K562 (cell line): ENCODE results near the gene UROD. TPM values are rescaled to one million over a fixed set of nuclear protein-coding genes. Genes with fewer than 3 reads are reported as not detected.

Experiments
- BRD4 ChIP-seq: fragments of 200-600 bp; sonication (generic); IDR thresholded peaks from 2 replicates; pipeline ENCODE4 v1.6.1; 2017; ENCODE audit warnings: inconsistent platforms
- ETS2 ChIP-seq: IDR thresholded peaks from 2 replicates; pipeline ENCODE4 v1.6.1; 2016; ENCODE audit warnings: borderline replicate concordance, missing genetic modification characterization, mild to moderate bottlenecking, moderate library complexity, missing compliant biosample characterization; ENCODE audit not compliant: poor library complexity, severe bottlenecking
- FOSL1 ChIP-seq: fragments of 200-800 bp; sonication (Bioruptor generic); conservative IDR thresholded peaks from 2 replicates; pipeline ENCODE4 v1.6.1; 2016; ENCODE audit warnings: missing genetic modification characterization, missing compliant biosample characterization
- HDAC8 ChIP-seq: fragments of 450-650 bp; IDR thresholded peaks from 2 replicates; pipeline ENCODE4 v1.6.1; 2016; ENCODE audit warnings: mild to moderate bottlenecking, missing genetic modification characterization, moderate library complexity, missing compliant biosample characterization
- IFI16 ChIP-seq: fragments of 250-450 bp; sonication (Bioruptor Pico); IDR thresholded peaks from 2 replicates; pipeline ENCODE4 v2.1.2; 2022; ENCODE audit warnings: mild to moderate bottlenecking, inconsistent platforms
- IRF2 ChIP-seq: sonication (generic); formaldehyde crosslinking; IDR thresholded peaks from 2 replicates; pipeline ENCODE4 v1.8.1; 2022; ENCODE audit warnings: mild to moderate bottlenecking, missing genetic modification reagents
- MCM2 ChIP-seq: fragments of 450-650 bp; IDR thresholded peaks from 2 replicates; pipeline ENCODE4 v1.6.1; 2017; ENCODE audit warnings: low read depth, mild to moderate bottlenecking
- NELFE ChIP-seq: IDR thresholded peaks from 2 replicates; pipeline ENCODE4 v1.6.1; 2011; ENCODE audit warnings: mild to moderate bottlenecking; ENCODE audit not compliant: insufficient read depth, insufficient read length
- NFRKB ChIP-seq: fragments of 450-650 bp; IDR thresholded peaks from 2 replicates; pipeline ENCODE4 v1.6.1; 2016; ENCODE audit warnings: low read depth
- NR2C2 ChIP-seq, 2 experiments: fragments of 200-800 bp in 1 of 2; sonication (Bioruptor generic) in 1 of 2; sonication (generic) in 1 of 2; formaldehyde crosslinking in 1 of 2; IDR thresholded peaks; 2 replicates each; pipeline versions ENCODE4 v1.6.1 to v1.8.0; 2016 to 2022; ENCODE audit warnings: mild to moderate bottlenecking in 1 of 2, missing compliant biosample characterization in 1 of 2, missing genetic modification characterization in 1 of 2, missing genetic modification reagents in 1 of 2
- PHB2 ChIP-seq: fragments of 450-650 bp; IDR thresholded peaks from 2 replicates; pipeline ENCODE4 v1.6.1; 2017; ENCODE audit warnings: low read depth
- POLR2AphosphoS2 ChIP-seq: IDR thresholded peaks from 2 replicates; pipeline ENCODE4 v1.6.1; 2012; ENCODE audit warnings: low read length, improper control_type of control experiment
- TCF7 ChIP-seq: sonication (generic); IDR thresholded peaks from 2 replicates; pipeline ENCODE4 v1.6.1; 2016; ENCODE audit warnings: antibody characterized with exemption, borderline replicate concordance
- TEAD1 ChIP-seq, 2 experiments: fragments of 450-650 bp in 1 of 2; sonication (generic) in 1 of 2; formaldehyde crosslinking; IDR thresholded peaks; 2 replicates each; pipeline versions ENCODE4 v1.4.0 to v1.8.0; 2020 to 2022; ENCODE audit warnings: mild to moderate bottlenecking in 2 of 2, missing genetic modification reagents in 1 of 2
- ZBTB1 ChIP-seq: sonication (generic); formaldehyde crosslinking; IDR thresholded peaks from 2 replicates; pipeline ENCODE4 v1.8.1; 2023; ENCODE audit warnings: missing genetic modification reagents, low read depth, mild to moderate bottlenecking, borderline replicate concordance
- ZBTB49 ChIP-seq: sonication (generic); formaldehyde crosslinking; IDR thresholded peaks from 2 replicates; pipeline ENCODE4 v1.8.0; 2022; ENCODE audit warnings: missing genetic modification reagents, mild to moderate bottlenecking, borderline replicate concordance
- ZC3H8 ChIP-seq: fragments of 450-650 bp; IDR thresholded peaks from 2 replicates; pipeline ENCODE4 v1.6.1; 2017
- ZKSCAN3 ChIP-seq: fragments of 250-450 bp; sonication (Bioruptor Pico); IDR thresholded peaks from 2 replicates; pipeline ENCODE4 v1.4.0; 2020
- ZNF121 ChIP-seq: sonication (generic); formaldehyde crosslinking; conservative IDR thresholded peaks from 2 replicates; pipeline ENCODE4 v1.8.0; 2022; ENCODE audit warnings: missing genetic modification reagents
- ZNF41 ChIP-seq: fragments of 250-450 bp; sonication (Bioruptor Pico); conservative IDR thresholded peaks from 2 replicates; pipeline ENCODE4 v1.4.0; 2020; ENCODE audit warnings: mild to moderate bottlenecking
- ZNF551 ChIP-seq: fragments of 250-450 bp; sonication (Bioruptor Pico); IDR thresholded peaks from 2 replicates; pipeline ENCODE4 v1.5.0; 2021; ENCODE audit warnings: mild to moderate bottlenecking, moderate library complexity
- ZNF584 ChIP-seq: fragments of 200-800 bp; sonication (Bioruptor generic); IDR thresholded peaks from 2 replicates; pipeline ENCODE4 v1.6.1; 2016; ENCODE audit warnings: low read depth, mild to moderate bottlenecking, missing genetic modification characterization, missing compliant biosample characterization
- ZNF644 ChIP-seq: fragments of 200-800 bp; sonication (Bioruptor generic); IDR thresholded peaks from 2 replicates; pipeline ENCODE4 v1.6.1; 2016; ENCODE audit warnings: low read depth, missing genetic modification characterization, missing compliant biosample characterization
- polyA plus RNA-seq, 8 experiments: library from polyadenylated mRNA; depleted of rRNA in 4 of 8; stranded (reverse) in 5 of 8; unstranded in 3 of 8; fragments of >200 nt; fragmentation: Nextera tagmentation in 2 of 8; fragmentation: Illumina TruSeq in 1 of 8; extraction: Ambion mirVana in 2 of 8; extraction: Trizol in 1 of 8; gene quantifications; 2 replicates each; pipeline versions ENCODE4 v1.2.1 to v1.2.3, GENCODE V29; 2011 to 2014; ENCODE audit warnings: inconsistent platforms in 1 of 8, missing spikeins in 1 of 8
- total RNA-seq, 7 experiments: library from RNA; depleted of rRNA in 6 of 7; stranded (reverse); fragments of >200 nt in 6 of 7; fragmentation: Illumina TruSeq in 2 of 7; extraction: Trizol in 2 of 7; gene quantifications; 2 replicates each; pipeline versions ENCODE4 v1.2.1 to v1.2.3, GENCODE V29; 2011 to 2021; ENCODE audit warnings: low replicate concordance in 1 of 7
- TF ChIP-seq, protein P1 (sequence below), 3 experiments: IDR thresholded peaks in 2 of 3; conservative IDR thresholded peaks in 1 of 3; 2 replicates each; pipeline ENCODE4 v1.5.1; 2011 to 2012; ENCODE audit warnings: low read length in 3 of 3, mild to moderate bottlenecking in 3 of 3, control low read depth in 2 of 3, improper control_type of control experiment in 1 of 3, inconsistent platforms in 1 of 3, low read depth in 1 of 3, mixed read lengths in 1 of 3, moderate library complexity in 1 of 3; ENCODE audit not compliant: insufficient read depth in 2 of 3

Gene UROD
- total and polyA plus RNA-seq, 9 of the 15 experiments (the other 6 are each of a cell fraction or from before 2014, with no cell fraction given): 533 to 2,933 (median 1,100) TPM

GRCh38 chr1:45012639-45013278 is 705 bp downstream of the UROD start (continued):
- TF ChIP-seq NELFE (no peak), IFI16 (no peak), HDAC8 (tag) (0 out of 2 replicates have a peak, but pooled peaks have one; percentile 10), ZNF121 (CRISPR knock-in tag) (no peak), TCF7 (peak; percentile 60; the same call in 1 of the 2 replicates), ZNF584 (0 out of 2 replicates have a peak, but pooled peaks have one; percentile 35), NFRKB (no peak; the same call in none of the 2 replicates), ZBTB1 (CRISPR knock-in tag) (peak; percentile 75; the same call in 1 of the 2 replicates), ETS2 (tag) (no peak), PHB2 (peak; percentile 93), NR2C2 (CRISPR knock-in tag; IDR thresholded peaks at IDR 0.05) (0 out of 2 replicates have a peak, but pooled peaks have one; percentile 22), NR2C2 (tag; IDR thresholded peaks at IDR 0.05) (peak; percentile 87), ZBTB49 (peak; percentile 4; the same call in 1 of the 2 replicates), ZNF41 (CRISPR knock-in tag) (0 out of 2 replicates have a peak, but pooled peaks have one; percentile 7), FOSL1 (peak; percentile 87), ZNF644 (no peak), ZKSCAN3 (no peak), TEAD1 (CRISPR knock-in tag; IDR thresholded peaks at IDR 0.05) (peak; percentile 55 to 97; a peak in 3 of 4 replicates), BRD4 (peak; percentile 11; the same call in 1 of the 2 replicates), MCM2 (no peak), ZC3H8 (no peak), IRF2 (no peak), ZNF551 (CRISPR knock-in tag) (no peak), POLR2AphosphoS2 (peak; percentile 57; the same call in 1 of the 2 replicates)
- TF ChIP-seq, protein P1, sequence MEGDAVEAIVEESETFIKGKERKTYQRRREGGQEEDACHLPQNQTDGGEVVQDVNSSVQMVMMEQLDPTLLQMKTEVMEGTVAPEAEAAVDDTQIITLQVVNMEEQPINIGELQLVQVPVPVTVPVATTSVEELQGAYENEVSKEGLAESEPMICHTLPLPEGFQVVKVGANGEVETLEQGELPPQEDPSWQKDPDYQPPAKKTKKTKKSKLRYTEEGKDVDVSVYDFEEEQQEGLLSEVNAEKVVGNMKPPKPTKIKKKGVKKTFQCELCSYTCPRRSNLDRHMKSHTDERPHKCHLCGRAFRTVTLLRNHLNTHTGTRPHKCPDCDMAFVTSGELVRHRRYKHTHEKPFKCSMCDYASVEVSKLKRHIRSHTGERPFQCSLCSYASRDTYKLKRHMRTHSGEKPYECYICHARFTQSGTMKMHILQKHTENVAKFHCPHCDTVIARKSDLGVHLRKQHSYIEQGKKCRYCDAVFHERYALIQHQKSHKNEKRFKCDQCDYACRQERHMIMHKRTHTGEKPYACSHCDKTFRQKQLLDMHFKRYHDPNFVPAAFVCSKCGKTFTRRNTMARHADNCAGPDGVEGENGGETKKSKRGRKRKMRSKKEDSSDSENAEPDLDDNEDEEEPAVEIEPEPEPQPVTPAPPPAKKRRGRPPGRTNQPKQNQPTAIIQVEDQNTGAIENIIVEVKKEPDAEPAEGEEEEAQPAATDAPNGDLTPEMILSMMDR (IDR thresholded peaks at IDR 0.05 in 2 of 3, conservative IDR thresholded peaks at IDR 0.05 in 1 of 3; ENCODE audit: insufficient read depth in 2 of 3, low read depth in 1 of 3, low read length in 3 of 3): peak in 1 of 3 experiments; percentile 13; a peak in 1 of 6 replicates
